Limb (tissue), 2 donors: ENCODE data around the gene TTC27.
"Not testable (repeated sequence)": the region's sequence is repeated elsewhere in the genome, so short reads cannot be mapped to it uniquely, and the experiment has no call there.

Experiments
- DNase-seq, 2 donors: peaks; one replicate each; pipeline ENCODE4 v3.0.0-alpha.2; 2016; ENCODE audit errors: extremely low spot score in 2 of 2

The TTC27 gene

DNA sequence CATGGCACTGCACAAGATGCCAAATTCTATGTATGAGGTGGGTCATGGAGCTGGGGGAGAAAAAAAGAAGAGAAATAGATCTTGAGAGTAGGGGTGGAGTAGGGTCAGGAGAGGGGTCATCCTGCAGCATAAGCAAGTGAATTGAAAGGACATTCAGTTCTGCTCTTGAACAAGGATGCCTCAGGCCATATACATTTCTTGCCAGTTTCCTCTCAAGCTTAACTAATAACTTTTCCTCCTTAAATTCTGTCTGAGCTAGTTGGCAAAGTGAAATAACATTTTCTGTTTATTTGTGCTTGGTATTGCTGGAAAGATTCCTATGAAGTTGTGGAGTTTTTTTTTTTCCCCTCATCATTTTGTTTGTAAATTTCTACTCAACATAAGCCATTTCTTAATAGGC lies 219.9 kb downstream of the TTC27 start:
- no peak for DNase-seq

DNA sequence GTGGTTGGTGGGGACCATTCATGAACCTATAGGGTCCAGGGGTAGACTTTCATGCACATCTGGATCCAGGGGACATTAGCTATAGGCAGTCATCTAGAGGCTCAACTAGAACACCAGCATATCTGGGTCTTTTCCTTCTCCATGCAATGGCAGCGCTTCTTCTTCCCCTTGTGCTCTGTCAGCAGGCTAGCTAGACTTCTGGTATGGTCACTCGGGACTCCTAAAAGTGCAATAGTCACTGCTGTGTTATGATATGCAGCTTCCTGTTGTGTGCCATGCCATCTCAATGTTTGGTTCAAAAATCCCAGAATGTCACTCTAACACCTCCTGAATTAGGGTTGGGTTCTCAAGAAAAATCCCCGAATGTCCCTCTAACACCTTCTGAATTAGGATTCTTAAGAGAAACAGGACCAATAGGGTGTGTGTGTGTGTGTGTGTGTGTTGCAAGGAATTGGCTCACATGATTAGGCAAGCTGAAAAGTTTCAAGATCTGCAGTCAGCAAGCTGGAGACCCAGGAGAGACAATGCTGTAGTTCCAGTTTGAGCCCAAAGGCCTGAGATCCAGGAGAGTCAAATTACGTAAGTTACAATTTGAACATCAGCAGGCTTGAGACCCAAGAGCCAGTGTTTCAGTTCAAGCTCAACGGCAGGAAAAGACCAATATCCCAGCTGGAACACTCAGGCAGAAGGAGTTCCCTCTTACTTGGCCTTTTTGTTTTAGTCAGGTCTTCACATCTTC lies 221.8 kb downstream of the TTC27 start:
- DNase-seq, result no peak

DNA sequence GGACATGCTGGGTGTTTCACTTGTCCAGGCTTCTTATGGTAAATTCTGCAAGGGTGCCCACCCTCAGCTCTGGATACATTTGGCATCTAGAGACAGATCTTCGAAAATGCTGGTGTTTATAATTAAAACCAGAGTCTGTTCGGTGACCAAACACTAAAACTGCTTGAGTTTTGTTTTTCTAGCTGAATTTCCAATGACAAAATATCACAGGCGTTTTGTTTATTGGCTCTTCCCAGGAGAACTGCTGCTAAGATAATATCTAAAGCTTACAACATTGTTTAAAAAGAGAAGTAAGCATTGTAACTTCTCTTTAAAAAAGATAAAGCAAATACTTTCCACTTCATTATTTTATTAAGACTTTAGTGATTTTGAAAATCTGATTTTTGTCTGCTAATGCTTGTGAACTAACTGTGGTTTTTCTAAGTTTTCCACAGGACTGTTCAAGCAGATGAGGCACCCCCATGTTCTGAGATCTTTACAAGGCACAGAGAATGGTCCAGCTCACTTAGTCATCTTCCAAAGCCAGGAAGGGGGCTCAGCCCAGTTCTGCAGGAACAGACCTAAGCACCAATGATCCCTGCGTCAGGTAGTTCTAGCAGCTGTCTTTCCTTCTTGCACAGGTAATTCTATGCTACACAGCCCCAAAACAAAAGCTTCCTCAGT lies 224.1 kb downstream of the TTC27 start:
- no peak for DNase-seq

DNA sequence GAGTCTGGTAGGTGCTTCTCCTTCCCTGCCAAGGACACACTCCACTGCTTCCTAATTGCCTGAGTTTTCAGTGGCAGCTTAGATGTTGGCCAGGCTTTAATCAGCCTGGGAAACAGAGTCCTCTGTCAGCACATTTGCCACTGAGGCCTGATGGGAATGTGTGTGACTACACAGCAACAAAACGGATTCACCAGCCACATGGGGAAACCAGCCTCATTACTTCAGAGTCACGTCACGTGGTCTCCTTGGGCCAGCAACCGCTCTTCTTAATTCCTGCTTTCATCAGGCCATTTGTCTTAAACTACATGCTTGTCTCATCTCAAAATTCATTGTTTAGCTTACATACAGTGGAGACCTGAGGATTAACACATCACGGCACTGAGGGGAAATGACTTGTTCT lies 225.0 kb downstream of the TTC27 start:
- DNase-seq, result no peak

DNA sequence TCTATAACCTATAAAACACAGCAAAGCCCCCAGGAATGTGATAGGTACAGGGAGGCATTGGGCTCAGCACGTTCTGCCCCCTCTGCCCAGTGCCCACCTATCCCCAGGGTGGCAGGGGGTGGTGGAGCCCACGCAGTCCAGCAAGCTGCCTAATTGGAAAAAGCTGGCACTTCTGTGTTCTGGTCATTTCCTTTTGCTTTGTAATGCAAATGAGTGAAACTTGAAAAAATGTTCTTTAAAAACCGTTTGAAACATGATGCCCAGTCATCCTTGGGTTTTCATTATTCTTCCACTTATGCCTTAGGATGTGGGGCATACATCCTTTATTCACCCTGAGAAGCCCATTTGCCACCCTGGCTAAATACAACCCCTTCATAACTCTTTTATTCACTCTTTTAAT lies 229.0 kb downstream of the TTC27 start:
- no peak for DNase-seq

DNA sequence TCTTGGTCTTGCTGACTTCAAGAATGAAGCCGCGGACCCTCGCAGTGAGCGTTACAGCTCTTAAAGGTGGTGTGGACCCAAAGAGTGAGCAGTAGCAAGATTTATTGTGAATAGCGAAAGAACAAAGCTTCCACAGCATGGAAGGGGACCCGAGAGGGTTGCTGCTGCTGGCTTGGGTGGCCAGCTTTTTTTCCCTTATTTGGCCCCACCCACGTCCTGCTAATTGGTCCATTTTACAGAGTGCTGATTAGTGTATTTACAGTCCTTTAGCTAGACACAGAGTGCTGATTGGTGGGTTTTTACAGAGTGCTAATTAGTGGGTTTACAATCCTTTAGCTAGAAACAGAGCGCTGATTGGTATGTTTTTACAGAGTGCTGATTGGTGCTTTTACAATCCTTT lies 230.9 kb downstream of the TTC27 start:
- DNase-seq, result no peak

DNA sequence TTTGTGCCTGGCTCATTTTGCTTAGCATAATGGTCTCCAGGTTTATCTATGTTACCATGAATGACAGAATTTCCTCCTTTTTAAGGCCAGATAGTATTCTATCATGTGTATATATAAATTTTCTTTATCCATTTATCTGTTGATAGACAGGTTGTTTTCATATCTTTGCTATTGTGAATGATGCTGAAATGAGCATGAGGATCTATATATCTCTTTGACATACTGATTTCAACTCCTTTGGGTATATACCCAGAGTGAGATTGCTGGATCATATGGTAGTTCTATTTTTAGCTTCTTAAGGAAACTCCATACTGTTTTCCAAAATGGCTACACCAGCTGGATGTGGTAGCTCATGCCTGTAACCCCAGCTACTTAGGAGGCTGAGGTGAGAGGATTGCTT lies 232.5 kb downstream of the TTC27 start:
- DNase-seq, result no peak

DNA sequence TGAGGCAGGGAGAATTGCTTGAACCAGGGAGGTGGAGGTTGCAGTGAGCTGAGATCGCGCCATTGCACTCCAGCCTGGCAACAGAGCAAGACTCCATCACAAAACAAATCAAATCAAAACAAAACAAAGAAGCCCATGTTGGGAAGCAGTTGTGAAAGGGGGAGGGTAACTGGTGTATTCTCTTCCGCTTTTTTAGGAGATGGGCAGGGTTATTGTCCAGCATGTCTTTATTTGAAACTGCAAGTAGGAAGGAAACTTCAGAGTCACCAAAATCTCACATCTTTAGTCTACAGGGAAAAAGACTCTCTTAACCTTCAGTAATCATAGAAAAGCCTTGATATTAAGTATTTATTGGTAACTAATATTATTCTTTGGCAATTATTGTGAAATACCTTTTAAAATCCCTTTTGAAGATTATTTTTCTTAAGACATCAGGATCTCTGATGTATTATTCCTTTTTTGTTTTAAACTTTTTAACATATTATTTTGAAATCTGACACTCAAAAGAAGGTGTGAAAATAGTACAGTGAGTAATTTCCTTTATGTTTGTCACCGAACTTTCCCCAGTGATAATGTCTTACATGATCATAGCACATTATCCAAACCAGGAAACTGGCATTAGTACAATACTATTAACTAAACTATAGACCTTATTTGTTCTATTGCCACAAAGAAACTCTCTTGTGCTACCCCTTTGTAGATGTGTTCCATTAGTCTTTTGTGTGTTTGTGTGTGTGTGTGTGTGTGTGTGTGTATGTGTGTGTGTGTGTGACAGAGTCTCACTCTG lies 234.6 kb downstream of the TTC27 start:
- no peak for DNase-seq

DNA sequence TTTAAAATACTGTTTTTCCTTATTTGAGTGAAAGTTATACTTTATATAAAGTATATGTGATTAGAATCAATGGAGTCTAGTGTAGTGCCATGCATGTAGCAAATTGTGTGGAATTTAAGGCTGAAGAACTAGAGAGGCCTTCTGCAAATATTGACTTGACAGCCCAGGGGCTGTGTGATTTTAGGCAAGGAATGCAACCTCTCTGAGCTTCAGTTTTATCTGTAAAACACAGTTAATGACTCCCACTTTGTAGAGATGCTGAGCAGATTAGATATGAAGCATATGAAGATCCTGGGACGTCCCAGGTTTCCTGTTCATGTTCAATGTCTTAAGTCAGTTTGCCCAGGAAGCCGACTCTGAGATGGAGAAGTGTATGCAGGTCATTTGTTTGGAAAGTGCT lies 235.5 kb downstream of the TTC27 start:
- no peak for DNase-seq

DNA sequence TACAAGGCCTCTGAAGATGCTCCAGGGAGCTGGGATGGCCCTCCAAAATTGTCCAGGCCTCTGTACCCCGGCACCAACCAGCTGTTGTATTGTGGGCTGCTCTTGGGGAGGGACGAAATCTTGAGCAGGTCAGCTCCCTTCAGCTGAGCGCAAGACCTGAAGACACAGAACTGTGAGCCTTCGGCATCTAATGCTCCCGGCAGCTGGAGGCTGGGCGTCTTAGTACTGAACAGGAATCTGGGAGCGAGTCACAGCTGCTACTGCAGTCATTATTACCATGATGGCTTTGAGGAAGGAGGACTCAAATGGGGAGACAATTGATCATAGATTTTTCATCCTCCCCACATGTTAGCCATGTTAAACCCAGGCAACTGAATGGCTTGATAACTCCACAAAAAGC lies 236.0 kb downstream of the TTC27 start:
- DNase-seq, result no peak

DNA sequence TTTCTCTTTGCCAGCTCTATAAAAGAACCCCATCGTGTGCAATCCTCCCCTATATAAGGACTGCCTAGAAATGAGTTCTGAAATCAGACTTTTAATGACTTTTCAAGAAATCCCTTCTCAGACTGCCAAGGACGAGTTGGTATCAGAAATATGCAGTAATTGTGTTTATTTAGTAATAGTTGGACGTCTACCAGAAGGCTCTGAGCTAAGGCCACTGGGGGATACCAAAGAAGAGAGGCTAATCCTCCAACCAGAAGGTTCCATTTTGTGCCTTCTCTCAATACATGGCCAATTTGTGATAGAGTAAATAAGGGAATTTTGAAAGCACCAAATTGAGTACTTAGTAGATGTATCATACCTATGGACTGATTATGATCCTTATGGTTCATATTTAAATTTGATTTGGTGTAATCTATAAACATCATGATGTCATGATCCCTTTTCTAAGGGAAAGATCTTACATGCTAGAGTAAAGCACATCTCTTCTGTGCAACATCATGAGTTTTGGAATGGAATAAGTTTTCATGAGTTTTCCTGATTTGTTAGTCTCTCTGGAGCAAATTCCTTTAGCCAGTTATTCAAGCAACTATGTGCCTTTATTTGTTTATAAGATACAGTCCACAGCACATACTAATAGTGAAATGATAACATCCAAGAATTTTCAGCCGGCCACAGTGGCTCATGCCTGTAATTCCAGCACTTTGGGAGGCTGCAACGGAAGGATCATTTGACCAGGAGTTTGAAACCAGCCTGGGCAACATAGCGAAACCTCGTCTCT lies 236.7 kb downstream of the TTC27 start:
- DNase-seq, result peak in 1 of 2 donors; percentile 38

DNA sequence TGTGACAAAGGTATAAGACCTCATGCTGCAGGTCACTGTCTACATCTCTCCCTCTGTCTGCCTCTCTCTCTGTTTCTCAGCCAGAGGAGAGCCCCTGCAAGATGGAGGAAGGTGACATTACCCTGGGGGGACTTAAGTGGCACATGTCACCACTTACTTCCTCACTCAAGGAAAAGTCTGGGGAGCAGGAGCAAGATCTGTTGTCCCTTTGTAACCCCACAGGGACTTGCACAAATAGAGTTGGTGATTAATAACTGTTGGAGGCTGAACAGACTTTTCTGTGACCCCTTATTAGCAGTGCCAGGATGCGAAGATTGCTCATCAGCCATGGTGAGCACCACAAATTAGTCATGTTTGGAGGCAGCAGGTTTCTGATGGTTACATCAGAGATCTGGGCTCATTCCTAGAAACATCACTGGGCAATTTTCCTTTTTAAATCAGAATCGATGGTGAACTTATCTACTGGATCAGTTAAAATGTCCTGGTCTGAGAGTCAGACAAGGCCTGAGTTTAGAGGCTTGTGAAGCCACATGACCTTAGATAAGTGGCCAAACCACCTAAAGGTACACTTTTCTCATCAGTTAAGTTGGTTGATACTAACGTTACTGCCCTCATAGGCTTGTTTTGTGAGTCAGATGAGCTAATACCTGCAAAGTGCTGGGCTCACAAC lies 237.7 kb downstream of the TTC27 start:
- DNase-seq, result no peak

DNA sequence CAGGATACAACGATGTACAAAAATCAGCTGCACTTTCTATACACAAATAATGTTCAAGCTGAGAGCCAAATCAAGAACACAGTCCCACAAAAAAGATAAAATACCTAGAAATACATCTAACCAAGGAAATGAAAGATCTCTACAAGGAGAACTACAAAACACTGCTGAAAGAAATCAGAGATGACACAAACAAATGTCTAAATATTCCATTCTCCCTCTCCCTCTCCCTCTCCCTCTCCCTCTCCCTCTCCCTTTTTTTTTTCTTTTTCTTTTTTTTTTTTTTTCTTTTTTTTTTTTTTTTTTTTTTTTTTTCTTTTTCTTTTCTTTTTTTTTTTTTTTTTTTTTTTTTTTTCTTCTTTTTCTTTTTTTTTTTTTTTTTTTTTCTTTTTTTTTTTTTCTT lies 238.6 kb downstream of the TTC27 start:
- DNase-seq, result not testable (repeated sequence)
